Measurements from ENCODE around the gene CES3. TPM values are rescaled to one million over a fixed set of nuclear protein-coding genes. Genes with fewer than 3 reads are reported as not detected.

Gene CES3
- total and polyA plus RNA-seq, 2 donors (not counting 3 experiments of a cell fraction or from before 2014, with no cell fraction given), result 0.10 TPM; not detected in 1

- Histone ChIP-seq H3K27me3 (ENCODE audit: control insufficient read depth in 2 of 2, insufficient read depth in 2 of 2, low read length in 2 of 2) (no peaks in the 10 kb centered on the region), H3K4me1 (ENCODE audit: control insufficient read depth, extremely low read depth, insufficient read depth, low read length) (peaks cover 11% of the 10 kb centered on the region), H3K9me1 (replicated peaks; ENCODE audit: control insufficient read depth, extremely low read depth, insufficient read depth, low read length) (no peaks in the 10 kb centered on the region), H3K79me2 (ENCODE audit: control insufficient read depth, insufficient read depth, low read length) (no peaks in the 10 kb centered on the region), H3K9me3 (replicated peaks; ENCODE audit: control insufficient read depth, insufficient read depth, low read length) (no peaks in the 10 kb centered on the region), H3K9ac (replicated peaks; ENCODE audit: extremely low read depth, insufficient read depth, low read length) (no peak overlapping the region), H3K4me3 (replicated peaks in 1 of 3; ENCODE audit: insufficient read depth in 1 of 3, low read depth in 1 of 3, low read length in 3 of 3) (no peak overlapping the region), H4K20me1 (replicated peaks; ENCODE audit: control insufficient read depth, extremely low read depth, insufficient read depth, low read length) (no peaks in the 10 kb centered on the region), H3K27ac (ENCODE audit: insufficient read depth, low read depth, low read length) (no peak overlapping the region), H3K4me2 (ENCODE audit: insufficient read depth, low read length) (no peak overlapping the region), H3K36me3 (ENCODE audit: control insufficient read depth in 2 of 2, extremely low read depth in 1 of 2, insufficient read depth in 2 of 2, low read length in 2 of 2) (no peaks in the 10 kb centered on the region), H2AFZ (ENCODE audit: low read depth, low read length) (no peak overlapping the region)
- dilution Hi-C loops (cut with MboI; ENCODE audit: extremely low pct_ligation_motif_present, low sequenced_read_pairs), result no loop called here
- BruUV-seq (replicated peaks), result no TSS peak
- intact Hi-C loops (cut with micrococcal nuclease), result no loop called here
- no peak for DNase-seq (ENCODE audit: low read depth, low spot score)
- ChIA-PET POLR2A (interaction anchor here (0.5 to 2.1 kb wide), 2 partner anchors 8 to 11 kb away, joined by 3 to 7 read pairs; no protein-coding TSS in a partner anchor), CTCF (interaction anchor here (0.7 to 9.1 kb wide), 9 partner anchors 9 to 165 kb away, joined by 3 to 302 read pairs (median 12); partner anchors contain the start of genes B3GNT9, CBFB, CDH16 and MATCAP1)
- TF ChIP-seq CTCF (IDR thresholded peaks at IDR 0.05; ENCODE audit: extremely low read depth in 1 of 2, insufficient read depth in 1 of 2, low read depth in 1 of 2, low read length in 2 of 2), result no peak
- no peak for TF ChIP-seq MAX (IDR thresholded peaks at IDR 0.05; ENCODE audit: insufficient read depth, insufficient read length)
- no peak for TF ChIP-seq POLR2AphosphoS5 (IDR thresholded peaks at IDR 0.05; ENCODE audit: insufficient read depth, low read depth, low read length)
- TF ChIP-seq MYC (IDR thresholded peaks at IDR 0.05; ENCODE audit: low read depth, low read length), result no peak
- no peak for TF ChIP-seq GATA2 (IDR thresholded peaks at IDR 0.05; ENCODE audit: insufficient read depth, insufficient read length, low read depth, low read length)
- no peak for TF ChIP-seq JUN (IDR thresholded peaks at IDR 0.05; ENCODE audit: borderline replicate concordance, insufficient read depth, insufficient read length, low read depth)
- TF ChIP-seq EZH2 (IDR thresholded peaks at IDR 0.05; ENCODE audit: borderline replicate concordance, low read depth, low read length, severe bottlenecking), result no peak
- TF ChIP-seq POLR2A (IDR thresholded peaks at IDR 0.05; ENCODE audit: low read depth, low read length), result no peak
- no peak for TF ChIP-seq FOS (IDR thresholded peaks at IDR 0.05; ENCODE audit: borderline replicate concordance, insufficient read depth, low read length)
- FAIRE-seq, result no peak
These were observed 58.1 kb downstream of the CES3 start for GRCh38 chr16:67019171-67019570.

All from endothelial cell of umbilical vein (primary cell).